Measurements from ENCODE around the gene GCSAM.

The GCSAM gene

GRCh38 chr3:112126511-112126911 lies 6.5 kb downstream of the GCSAM start:
- Histone ChIP-seq H3K4me3 (ENCODE audit: low read length) (no peak overlapping the region), H3K9me3 (ENCODE audit: low read length) (no peaks in the 10 kb centered on the region), H3K4me1 (ENCODE audit: insufficient read depth, low read length) (peaks cover 17% of the 10 kb centered on the region), H2AFZ (ENCODE audit: low read depth, low read length) (peak overlapping the region; percentile 9), H3K27me3 (ENCODE audit: insufficient read depth, low read length) (no peaks in the 10 kb centered on the region), H3K36me3 (ENCODE audit: insufficient read depth, low read length) (no peaks in the 10 kb centered on the region)

- Histone ChIP-seq H3K36me3 (ENCODE audit: insufficient read depth, low read length) (no peaks in the 10 kb centered on the region), H3K4me3 (ENCODE audit: low read length) (no peak overlapping the region), H3K9me3 (ENCODE audit: low read length) (no peaks in the 10 kb centered on the region), H2AFZ (ENCODE audit: low read depth, low read length) (no peak overlapping the region), H3K4me1 (ENCODE audit: insufficient read depth, low read length) (peaks cover 17% of the 10 kb centered on the region), H3K27me3 (ENCODE audit: insufficient read depth, low read length) (no peaks in the 10 kb centered on the region)
These were observed 8.0 kb downstream of the GCSAM start for GRCh38 chr3:112124907-112125607.

GRCh38 chr3:112123548-112123947 lies 9.5 kb downstream of the GCSAM start:
- Histone ChIP-seq H3K36me3 (ENCODE audit: insufficient read depth, low read length) (no peaks in the 10 kb centered on the region), H3K4me1 (ENCODE audit: insufficient read depth, low read length) (peaks cover 7% of the 10 kb centered on the region), H3K4me3 (ENCODE audit: low read length) (no peak overlapping the region), H3K27me3 (ENCODE audit: insufficient read depth, low read length) (no peaks in the 10 kb centered on the region), H3K9me3 (ENCODE audit: low read length) (no peaks in the 10 kb centered on the region), H2AFZ (ENCODE audit: low read depth, low read length) (no peak overlapping the region)

- no peaks in the 10 kb centered on the region for H3K27me3 ChIP-seq (ENCODE audit: insufficient read depth, low read length)
- no peaks in the 10 kb centered on the region for H3K36me3 ChIP-seq (ENCODE audit: insufficient read depth, low read length)
- H3K4me1 ChIP-seq (ENCODE audit: insufficient read depth, low read length), result peaks cover 7% of the 10 kb centered on the region
- H3K9me3 ChIP-seq (ENCODE audit: low read length), result no peaks in the 10 kb centered on the region
- H3K4me3 ChIP-seq (ENCODE audit: low read length), result no peak overlapping the region
- no peak overlapping the region for H2AFZ ChIP-seq (ENCODE audit: low read depth, low read length)
These were observed 10.2 kb downstream of the GCSAM start for GRCh38 chr3:112122870-112123269.

- no peaks in the 10 kb centered on the region for H3K36me3 ChIP-seq (ENCODE audit: insufficient read depth, low read length)
- no peaks in the 10 kb centered on the region for H3K27me3 ChIP-seq (ENCODE audit: insufficient read depth, low read length)
- H3K9me3 ChIP-seq (ENCODE audit: low read length), result no peaks in the 10 kb centered on the region
- H3K4me3 ChIP-seq (ENCODE audit: low read length), result no peak overlapping the region
- H2AFZ ChIP-seq (ENCODE audit: low read depth, low read length), result no peak overlapping the region
- H3K4me1 ChIP-seq (ENCODE audit: insufficient read depth, low read length), result peaks cover 6% of the 10 kb centered on the region
These were observed 11.2 kb downstream of the GCSAM start for GRCh38 chr3:112121577-112122547.

- Histone ChIP-seq H3K4me1 (ENCODE audit: insufficient read depth, low read length) (peaks cover 1% of the 10 kb centered on the region), H3K9me3 (ENCODE audit: low read length) (no peaks in the 10 kb centered on the region), H2AFZ (ENCODE audit: low read depth, low read length) (no peak overlapping the region), H3K27me3 (ENCODE audit: insufficient read depth, low read length) (no peaks in the 10 kb centered on the region), H3K4me3 (ENCODE audit: low read length) (no peak overlapping the region), H3K36me3 (ENCODE audit: insufficient read depth, low read length) (no peaks in the 10 kb centered on the region)
These were observed 12.8 kb downstream of the GCSAM start for GRCh38 chr3:112119962-112120836.

DNA sequence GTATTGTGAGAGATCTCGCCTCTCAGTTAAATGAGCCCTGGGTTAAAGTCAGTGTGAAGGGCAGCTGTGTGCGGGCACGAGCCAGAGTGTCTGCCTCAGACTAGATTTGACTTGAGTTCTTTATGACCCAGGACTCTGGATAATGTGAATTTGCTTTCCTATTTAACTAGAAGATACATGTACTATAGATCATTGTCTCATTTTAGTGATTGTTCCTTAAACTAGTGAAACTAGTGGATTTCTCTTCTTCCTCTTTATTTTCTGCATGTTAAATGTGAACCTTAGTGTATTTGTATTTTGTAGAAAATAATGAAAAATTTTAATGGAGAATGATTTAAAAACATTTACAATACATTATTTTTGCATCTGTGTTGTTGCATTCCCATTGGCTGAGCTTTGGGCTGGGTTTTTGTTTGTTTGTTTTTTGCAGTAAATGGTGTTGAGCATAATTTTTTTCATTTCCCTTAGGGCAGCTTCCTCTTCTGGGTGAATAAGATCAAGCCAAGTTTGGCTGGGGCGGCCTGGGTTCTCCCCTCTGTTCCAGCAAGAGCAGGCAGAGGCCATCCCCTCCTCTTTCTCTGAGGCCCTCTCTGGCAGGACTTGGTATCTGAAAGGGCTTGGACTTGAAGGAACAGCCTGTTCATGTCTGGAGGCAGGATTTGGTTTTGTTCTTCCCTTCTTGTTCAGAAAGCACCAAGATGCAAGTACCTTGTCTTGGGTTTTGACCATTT lies 15.0 kb downstream of the GCSAM start:
- no peaks in the 10 kb centered on the region for H3K36me3 ChIP-seq (ENCODE audit: insufficient read depth, low read length)
- H2AFZ ChIP-seq (ENCODE audit: low read depth, low read length), result no peak overlapping the region
- peaks cover 1% of the 10 kb centered on the region for H3K9me3 ChIP-seq (ENCODE audit: low read length)
- H3K4me3 ChIP-seq (ENCODE audit: low read length), result no peak overlapping the region
- no peaks in the 10 kb centered on the region for H3K27me3 ChIP-seq (ENCODE audit: insufficient read depth, low read length)
- peaks cover 3% of the 10 kb centered on the region for H3K4me1 ChIP-seq (ENCODE audit: insufficient read depth, low read length)

DNA sequence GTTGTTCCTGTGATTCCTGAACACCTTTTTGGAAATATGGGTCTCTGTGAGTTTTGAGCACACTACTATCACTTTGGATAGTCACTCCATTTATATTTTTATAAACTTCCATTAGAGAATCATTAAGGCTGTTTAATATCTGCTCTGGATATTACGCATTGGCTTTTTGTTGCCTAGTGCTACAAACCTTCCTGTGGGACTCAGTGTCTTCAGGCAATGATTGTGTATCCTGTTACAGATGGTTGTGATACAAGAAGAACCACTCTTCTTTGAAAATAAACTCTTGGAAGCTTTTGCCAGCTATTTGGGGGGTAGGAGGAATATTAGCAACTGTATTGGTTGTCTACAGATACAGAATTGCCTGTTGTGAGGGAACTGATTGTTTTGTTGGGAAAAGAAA lies 15.6 kb downstream of the GCSAM start:
- H2AFZ ChIP-seq (ENCODE audit: low read depth, low read length), result no peak overlapping the region
- peaks cover 3% of the 10 kb centered on the region for H3K4me1 ChIP-seq (ENCODE audit: insufficient read depth, low read length)
- no peaks in the 10 kb centered on the region for H3K36me3 ChIP-seq (ENCODE audit: insufficient read depth, low read length)
- H3K4me3 ChIP-seq (ENCODE audit: low read length), result no peak overlapping the region
- H3K9me3 ChIP-seq (ENCODE audit: low read length), result peaks cover 2% of the 10 kb centered on the region
- no peaks in the 10 kb centered on the region for H3K27me3 ChIP-seq (ENCODE audit: insufficient read depth, low read length)

- H3K36me3 ChIP-seq (ENCODE audit: insufficient read depth, low read length), result no peaks in the 10 kb centered on the region
- H3K9me3 ChIP-seq (ENCODE audit: low read length), result peaks cover 2% of the 10 kb centered on the region
- H3K4me3 ChIP-seq (ENCODE audit: low read length), result no peak overlapping the region
- no peak overlapping the region for H2AFZ ChIP-seq (ENCODE audit: low read depth, low read length)
- H3K4me1 ChIP-seq (ENCODE audit: insufficient read depth, low read length), result peaks cover 3% of the 10 kb centered on the region
- no peaks in the 10 kb centered on the region for H3K27me3 ChIP-seq (ENCODE audit: insufficient read depth, low read length)
These were observed 16.3 kb downstream of the GCSAM start for GRCh38 chr3:112116748-112117186.

DNA sequence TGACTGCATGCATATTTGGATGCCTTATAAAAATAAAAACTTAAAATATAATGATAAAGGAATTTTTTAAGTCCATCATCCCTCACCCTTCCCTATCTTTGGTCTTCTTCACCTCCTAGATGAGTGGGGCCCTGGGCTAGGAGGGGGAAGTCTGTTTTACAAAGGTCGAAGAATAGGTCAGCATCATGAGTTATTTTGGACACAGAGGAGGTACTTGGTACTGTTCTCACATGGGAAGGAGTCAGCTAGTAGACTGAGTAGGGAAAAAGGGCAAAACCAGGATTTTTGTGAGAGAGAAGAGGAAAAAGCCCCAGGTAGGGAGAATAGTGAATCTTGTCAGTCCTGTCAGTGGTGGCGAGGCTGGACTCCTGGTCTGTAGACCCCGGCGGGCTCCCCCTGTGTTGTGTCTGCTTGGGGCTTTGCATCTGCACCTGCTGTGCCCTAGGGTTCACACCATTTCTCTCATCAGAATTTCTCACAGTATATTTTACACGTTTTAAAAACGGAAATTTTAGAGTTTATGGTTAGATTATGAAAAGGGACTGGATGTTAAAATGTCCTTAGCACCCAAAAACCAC lies 17.2 kb downstream of the GCSAM start:
- Histone ChIP-seq H3K4me1 (ENCODE audit: insufficient read depth, low read length) (peaks cover 3% of the 10 kb centered on the region), H3K4me3 (ENCODE audit: low read length) (no peak overlapping the region), H3K27me3 (ENCODE audit: insufficient read depth, low read length) (no peaks in the 10 kb centered on the region), H3K9me3 (ENCODE audit: low read length) (peaks cover 2% of the 10 kb centered on the region), H3K36me3 (ENCODE audit: insufficient read depth, low read length) (no peaks in the 10 kb centered on the region), H2AFZ (ENCODE audit: low read depth, low read length) (no peak overlapping the region)

GRCh38 chr3:112115161-112115739 lies 17.8 kb downstream of the GCSAM start:
- peaks cover 3% of the 10 kb centered on the region for H3K4me1 ChIP-seq (ENCODE audit: insufficient read depth, low read length)
- no peak overlapping the region for H2AFZ ChIP-seq (ENCODE audit: low read depth, low read length)

More at GRCh38 chr3:112115161-112115739, 17.8 kb downstream of the GCSAM start:
- H3K9me3 ChIP-seq (ENCODE audit: low read length), result peaks cover 2% of the 10 kb centered on the region
- no peak overlapping the region for H3K4me3 ChIP-seq (ENCODE audit: low read length)
- H3K36me3 ChIP-seq (ENCODE audit: insufficient read depth, low read length), result no peaks in the 10 kb centered on the region
- H3K27me3 ChIP-seq (ENCODE audit: insufficient read depth, low read length), result no peaks in the 10 kb centered on the region
